ENCODE data around the gene PLXNB3.

PLXNB3 gene

DNA sequence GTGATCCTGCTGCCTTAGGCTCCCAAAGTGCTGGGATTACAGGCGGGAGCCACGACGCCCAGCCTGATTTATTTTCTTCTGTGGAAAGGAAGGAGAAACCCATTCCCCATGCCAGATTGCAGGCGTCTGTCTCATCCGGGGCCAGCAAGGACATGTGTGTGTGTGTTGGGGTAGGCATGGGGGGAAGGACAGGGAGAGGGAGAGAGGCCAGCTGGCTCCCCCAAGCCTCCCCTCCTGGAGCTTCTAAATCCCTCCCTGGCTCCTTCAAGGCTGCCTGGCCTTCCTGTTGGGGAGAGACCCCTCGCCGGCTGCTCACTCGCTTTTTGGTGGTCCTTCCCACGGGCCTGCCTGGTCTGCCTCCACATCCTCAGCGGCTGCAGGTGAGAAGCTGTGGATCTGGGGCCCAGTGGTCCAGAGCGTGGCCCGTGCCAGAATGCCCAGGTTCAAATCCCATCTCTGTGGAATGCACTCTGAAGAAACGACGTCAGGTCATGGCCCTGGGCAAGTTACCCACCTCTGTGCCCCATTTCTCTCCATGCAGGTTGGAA is 1.3 kb upstream of the PLXNB3 start:
- no peaks in the 10 kb centered on the region for H3F3A ChIP-seq (ENCODE audit: insufficient read depth)
- H4K20me1 ChIP-seq (ENCODE audit: low read depth, low read length), result no peaks in the 10 kb centered on the region
- no peak overlapping the region for H3K27ac ChIP-seq (ENCODE audit: low read depth, low read length)

DNA sequence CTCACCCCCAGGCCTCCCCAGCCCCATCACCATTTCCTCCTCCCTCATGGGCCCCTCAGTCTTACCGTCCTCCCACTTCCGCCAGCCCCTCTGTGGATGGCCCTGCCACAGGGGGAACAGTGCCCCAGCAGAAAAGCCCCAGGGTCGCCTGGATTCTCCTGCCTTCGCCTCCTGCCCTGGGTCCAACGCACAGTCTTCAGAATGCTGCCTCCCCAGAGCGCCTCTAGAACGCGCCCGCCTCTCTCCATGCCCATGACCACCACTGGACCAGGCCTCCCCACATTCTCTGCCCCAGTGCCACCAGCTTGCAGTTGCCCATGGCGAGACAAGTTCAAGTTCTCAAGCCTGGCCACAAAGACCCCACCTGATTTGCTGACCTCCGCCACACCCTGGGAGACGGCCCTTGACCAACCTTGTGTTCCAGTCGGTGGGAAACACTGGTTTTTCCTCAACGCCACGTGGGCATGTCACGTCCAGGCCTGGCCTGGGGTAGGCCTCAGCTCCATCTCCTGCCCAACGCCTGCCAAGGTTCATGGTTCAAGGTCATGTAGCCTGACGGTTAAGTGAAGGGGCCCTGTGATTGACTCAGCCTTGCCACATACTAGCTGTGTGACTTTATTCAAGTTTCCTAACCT is 634 bp upstream of the PLXNB3 start:
- Histone ChIP-seq H3K9me3 (ENCODE audit: insufficient read depth, low read length) (no peaks in the 10 kb centered on the region), H3K9me2 (replicated peaks; ENCODE audit: insufficient read depth, low read length) (no peaks in the 10 kb centered on the region), H3K27ac (ENCODE audit: low read depth, low read length) (no peak overlapping the region), H3K27me3 (ENCODE audit: low read length) (no peaks in the 10 kb centered on the region), H3F3A (ENCODE audit: insufficient read depth) (no peaks in the 10 kb centered on the region), H3K36me3 (ENCODE audit: low read length) (no peaks in the 10 kb centered on the region), H2AFZ (ENCODE audit: low read depth, low read length, severe bottlenecking) (no peak overlapping the region), H3K9ac (ENCODE audit: low read length) (no peak overlapping the region), H3K79me2 (ENCODE audit: insufficient read depth, low read length) (no peaks in the 10 kb centered on the region), H4K20me1 (ENCODE audit: low read depth, low read length) (no peaks in the 10 kb centered on the region), H3K4me3 (ENCODE audit: insufficient read depth, low read length, poor library complexity, severe bottlenecking) (no peak overlapping the region), H3K4me2 (ENCODE audit: low read depth, low read length, poor library complexity, severe bottlenecking) (no peak overlapping the region)
- TF ChIP-seq CTCF (IDR thresholded peaks at IDR 0.05; ENCODE audit: insufficient read depth, low read length, poor library complexity, severe bottlenecking) (no peak), EZH2phosphoT487 (conservative IDR thresholded peaks at IDR 0.05; ENCODE audit: low read length) (no peak)

More for the DNA sequence above, 1.3 kb upstream of the PLXNB3 start:
- H3K9me2 ChIP-seq (replicated peaks; ENCODE audit: insufficient read depth, low read length), result no peaks in the 10 kb centered on the region
- no peaks in the 10 kb centered on the region for H3K9me3 ChIP-seq (ENCODE audit: insufficient read depth, low read length)
- no peak overlapping the region for H3K4me2 ChIP-seq (ENCODE audit: low read depth, low read length, poor library complexity, severe bottlenecking)
- no peaks in the 10 kb centered on the region for H3K27me3 ChIP-seq (ENCODE audit: low read length)
- no peak overlapping the region for H3K4me3 ChIP-seq (ENCODE audit: insufficient read depth, low read length, poor library complexity, severe bottlenecking)
- H3K79me2 ChIP-seq (ENCODE audit: insufficient read depth, low read length), result no peaks in the 10 kb centered on the region
- H2AFZ ChIP-seq (ENCODE audit: low read depth, low read length, severe bottlenecking), result no peak overlapping the region
- no peak overlapping the region for H3K9ac ChIP-seq (ENCODE audit: low read length)
- no peak for TF ChIP-seq CTCF (IDR thresholded peaks at IDR 0.05; ENCODE audit: insufficient read depth, low read length, poor library complexity, severe bottlenecking)
- TF ChIP-seq EZH2phosphoT487 (conservative IDR thresholded peaks at IDR 0.05; ENCODE audit: low read length), result no peak
- H3K36me3 ChIP-seq (ENCODE audit: low read length), result no peaks in the 10 kb centered on the region

DNA sequence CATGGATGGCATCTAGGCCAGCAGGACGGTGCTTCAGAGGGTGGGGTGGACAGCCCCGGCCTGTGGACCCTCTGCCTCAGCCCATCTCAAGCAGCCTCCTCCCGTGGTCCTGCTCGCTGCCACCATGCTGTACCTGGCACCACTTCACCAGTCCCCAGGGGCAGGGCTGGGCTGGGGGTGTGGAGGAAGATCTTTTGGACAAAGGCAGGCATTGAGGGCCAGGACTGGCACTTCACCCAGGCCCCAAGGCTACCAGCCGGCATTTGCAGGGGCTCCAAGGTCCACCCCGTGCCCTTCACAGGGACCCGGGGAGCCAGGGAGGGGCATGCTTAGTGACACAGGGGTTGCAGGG is 713 bp downstream of the PLXNB3 start:
- Histone ChIP-seq H3K9me3 (ENCODE audit: insufficient read depth, low read length) (no peaks in the 10 kb centered on the region), H3K9me2 (replicated peaks; ENCODE audit: insufficient read depth, low read length) (no peaks in the 10 kb centered on the region), H3K4me2 (ENCODE audit: low read depth, low read length, poor library complexity, severe bottlenecking) (no peak overlapping the region), H3K36me3 (ENCODE audit: low read length) (no peaks in the 10 kb centered on the region), H4K20me1 (ENCODE audit: low read depth, low read length) (no peaks in the 10 kb centered on the region), H3K27ac (ENCODE audit: low read depth, low read length) (no peak overlapping the region), H3K4me3 (ENCODE audit: insufficient read depth, low read length, poor library complexity, severe bottlenecking) (no peak overlapping the region), H2AFZ (ENCODE audit: low read depth, low read length, severe bottlenecking) (no peak overlapping the region), H3K9ac (ENCODE audit: low read length) (no peak overlapping the region), H3K27me3 (ENCODE audit: low read length) (no peaks in the 10 kb centered on the region), H3K79me2 (ENCODE audit: insufficient read depth, low read length) (no peaks in the 10 kb centered on the region), H3F3A (ENCODE audit: insufficient read depth) (no peaks in the 10 kb centered on the region)
- TF ChIP-seq EZH2phosphoT487 (conservative IDR thresholded peaks at IDR 0.05; ENCODE audit: low read length), result no peak
- TF ChIP-seq CTCF (IDR thresholded peaks at IDR 0.05; ENCODE audit: insufficient read depth, low read length, poor library complexity, severe bottlenecking), result no peak
